Measurements from ENCODE around the gene N4BP2L1. TPM values are rescaled to one million over a fixed set of nuclear protein-coding genes. Genes with fewer than 3 reads are reported as not detected.
A peak's percentile ranks its signal among the peaks of the same experiment; 100 is the strongest.

Gene N4BP2L1
- total RNA-seq, 1 donor from 2014 or later = 1.2 TPM

GRCh38 chr13:32417995-32418394, 9.9 kb downstream of the N4BP2L1 start:
- no peak overlapping the region for H3K4me2 ChIP-seq
- no peaks in the 10 kb centered on the region for H3K4me1 Mint-ChIP-seq
- H3K9ac ChIP-seq = no peak overlapping the region
- peaks cover 3% of the 10 kb centered on the region for H3K36me3 Mint-ChIP-seq
- H3K27me3 ChIP-seq = no peaks in the 10 kb centered on the region
- H3F3A ChIP-seq (ENCODE audit: low read depth) = no peaks in the 10 kb centered on the region
- no peaks in the 10 kb centered on the region for H3K36me3 ChIP-seq
- H3K27me3 Mint-ChIP-seq (ENCODE audit: insufficient read depth, low read depth) = peaks cover 7% of the 10 kb centered on the region
- H3K9me3 ChIP-seq (ENCODE audit: low read depth) = no peaks in the 10 kb centered on the region
- no peak overlapping the region for H3K4me3 Mint-ChIP-seq
- H4K20me1 ChIP-seq (ENCODE audit: low read depth) = no peaks in the 10 kb centered on the region
- no peak for DNase-seq (ENCODE audit: low spot score)
- H3K4me3 ChIP-seq = no peak overlapping the region
- H2AFZ ChIP-seq (replicated peaks) = no peak overlapping the region
- no peak for TF ChIP-seq EZH2phosphoT487 (IDR thresholded peaks at IDR 0.05)
- TF ChIP-seq CTCF (IDR thresholded peaks at IDR 0.05) = no peak
- no peak for TF ChIP-seq EZH2 (IDR thresholded peaks at IDR 0.05)
- no peaks in the 10 kb centered on the region for H3K4me1 ChIP-seq
- no peaks in the 10 kb centered on the region for H3K79me2 ChIP-seq (ENCODE audit: low read depth)
- H3K27ac ChIP-seq = no peak overlapping the region
- H3K27ac Mint-ChIP-seq = no peak overlapping the region
- peaks cover 16% of the 10 kb centered on the region for H3K9me3 Mint-ChIP-seq

- Histone ChIP-seq H3K9me3 (ENCODE audit: low read depth) (no peaks in the 10 kb centered on the region), H3K4me3 (no peak overlapping the region), H3K9ac (no peak overlapping the region), H3F3A (ENCODE audit: low read depth) (peaks cover 4% of the 10 kb centered on the region), H2AFZ (replicated peaks) (peak overlapping the region; percentile 35), H3K4me1 (peaks cover 6% of the 10 kb centered on the region), H3K36me3 (no peaks in the 10 kb centered on the region), H3K27ac (no peak overlapping the region), H3K79me2 (ENCODE audit: low read depth) (no peaks in the 10 kb centered on the region), H3K27me3 (peaks cover 16% of the 10 kb centered on the region), H4K20me1 (ENCODE audit: low read depth) (no peaks in the 10 kb centered on the region), H3K4me2 (no peak overlapping the region)
- peaks cover 14% of the 10 kb centered on the region for H3K9me3 Mint-ChIP-seq
- H3K36me3 Mint-ChIP-seq = peaks cover 3% of the 10 kb centered on the region
- DNase-seq (ENCODE audit: low spot score) = peak; percentile 51
- no peak overlapping the region for H3K27ac Mint-ChIP-seq
- TF ChIP-seq EZH2phosphoT487 (IDR thresholded peaks at IDR 0.05) = no peak
- peak; percentile 74 for TF ChIP-seq CTCF (IDR thresholded peaks at IDR 0.05)
- peaks cover 6% of the 10 kb centered on the region for H3K27me3 Mint-ChIP-seq (ENCODE audit: insufficient read depth, low read depth)
- peaks cover 3% of the 10 kb centered on the region for H3K4me1 Mint-ChIP-seq
- H3K4me3 Mint-ChIP-seq = no peak overlapping the region
These were observed 12.9 kb downstream of the N4BP2L1 start for GRCh38 chr13:32415019-32415418.

- Histone ChIP-seq H3K4me3 (no peak overlapping the region), H3K9ac (no peak overlapping the region), H3F3A (ENCODE audit: low read depth) (peaks cover 8% of the 10 kb centered on the region), H3K4me2 (no peak overlapping the region), H3K36me3 (no peaks in the 10 kb centered on the region), H4K20me1 (ENCODE audit: low read depth) (no peaks in the 10 kb centered on the region), H3K9me3 (ENCODE audit: low read depth) (no peaks in the 10 kb centered on the region), H3K4me1 (peaks cover 7% of the 10 kb centered on the region), H2AFZ (replicated peaks) (peak overlapping the region; percentile 35), H3K27me3 (peaks cover 21% of the 10 kb centered on the region), H3K27ac (no peak overlapping the region), H3K79me2 (ENCODE audit: low read depth) (no peaks in the 10 kb centered on the region)
- TF ChIP-seq CTCF (IDR thresholded peaks at IDR 0.05) (no peak), EZH2phosphoT487 (IDR thresholded peaks at IDR 0.05) (no peak), EZH2 (IDR thresholded peaks at IDR 0.05) (no peak)
- DNase-seq (ENCODE audit: low spot score) = no peak
- Mint-ChIP-seq H3K4me3 (no peak overlapping the region), H3K36me3 (peaks cover 3% of the 10 kb centered on the region), H3K4me1 (peaks cover 7% of the 10 kb centered on the region), H3K27me3 (ENCODE audit: insufficient read depth, low read depth) (peaks cover 4% of the 10 kb centered on the region), H3K9me3 (peaks cover 12% of the 10 kb centered on the region), H3K27ac (no peak overlapping the region)
These were observed 13.3 kb downstream of the N4BP2L1 start for GRCh38 chr13:32414580-32414979.

Measured in neural progenitor cell (in vitro differentiated cells).